HCT116 (cell line): ENCODE measurements around the gene HHLA2.

ENCODE experiments used
- CEBPB ChIP-seq: IDR thresholded peaks from 2 replicates; pipeline ENCODE4 v1.6.1; 2012; ENCODE audit warnings: low read depth
- CTCF ChIP-seq, 3 experiments: fragments of 200-600 bp in 1 of 3; sonication (generic) in 1 of 3; IDR thresholded peaks in 2 of 3; conservative IDR thresholded peaks in 1 of 3; 2 replicates each; pipeline ENCODE4 v1.5.1; 2012 to 2017; ENCODE audit warnings: low read depth in 2 of 3, low read length in 2 of 3, antibody characterized with exemption in 1 of 3, borderline replicate concordance in 1 of 3, control low read depth in 1 of 3, mild to moderate bottlenecking in 1 of 3, mixed read lengths in 1 of 3, mixed run types in 1 of 3, moderate library complexity in 1 of 3; ENCODE audit not compliant: insufficient read depth in 1 of 3
- EZH2phosphoT487 ChIP-seq: fragments of 200-600 bp; IDR thresholded peaks from 2 replicates; pipeline ENCODE4 v1.6.1; 2018; ENCODE audit warnings: antibody characterized with exemption, borderline replicate concordance
- RAD21 ChIP-seq: IDR thresholded peaks from 2 replicates; pipeline ENCODE4 v1.6.1; 2012; ENCODE audit warnings: low read depth, mild to moderate bottlenecking
- SRF ChIP-seq: IDR thresholded peaks from 2 replicates; pipeline ENCODE4 v1.6.1; 2012; ENCODE audit warnings: low read depth

- no peak for TF ChIP-seq CTCF (IDR thresholded peaks at IDR 0.05 in 2 of 3, conservative IDR thresholded peaks at IDR 0.05 in 1 of 3; ENCODE audit: borderline replicate concordance in 1 of 3, insufficient read depth in 1 of 3, low read depth in 2 of 3, low read length in 2 of 3)
- no peak for TF ChIP-seq EZH2phosphoT487
- TF ChIP-seq CEBPB: no peak
- no peak for TF ChIP-seq SRF
- TF ChIP-seq RAD21: no peak
These were observed 5.5 kb downstream of the HHLA2 start for GRCh38 chr3:108301695-108302404.
